DOHH2 (cell line): ENCODE results near the gene HS6ST1.

Experiments used
- EZH2phosphoT487 ChIP-seq: fragments of 200-600 bp; sonication (generic); IDR thresholded peaks from 2 replicates; pipeline ENCODE4 v1.6.1; 2017; ENCODE audit warnings: borderline replicate concordance, mild to moderate bottlenecking, antibody characterized with exemption, low read length, moderate library complexity, mixed read lengths
- TF ChIP-seq, protein P1 (sequence below): fragments of 200-600 bp; sonication (generic); IDR thresholded peaks from one replicate; pipeline ENCODE4 v1.5.1; 2014; ENCODE audit warnings: antibody characterized with exemption, mild to moderate bottlenecking, low read depth, low read length; ENCODE audit not compliant: poor library complexity, severe bottlenecking

DNA sequence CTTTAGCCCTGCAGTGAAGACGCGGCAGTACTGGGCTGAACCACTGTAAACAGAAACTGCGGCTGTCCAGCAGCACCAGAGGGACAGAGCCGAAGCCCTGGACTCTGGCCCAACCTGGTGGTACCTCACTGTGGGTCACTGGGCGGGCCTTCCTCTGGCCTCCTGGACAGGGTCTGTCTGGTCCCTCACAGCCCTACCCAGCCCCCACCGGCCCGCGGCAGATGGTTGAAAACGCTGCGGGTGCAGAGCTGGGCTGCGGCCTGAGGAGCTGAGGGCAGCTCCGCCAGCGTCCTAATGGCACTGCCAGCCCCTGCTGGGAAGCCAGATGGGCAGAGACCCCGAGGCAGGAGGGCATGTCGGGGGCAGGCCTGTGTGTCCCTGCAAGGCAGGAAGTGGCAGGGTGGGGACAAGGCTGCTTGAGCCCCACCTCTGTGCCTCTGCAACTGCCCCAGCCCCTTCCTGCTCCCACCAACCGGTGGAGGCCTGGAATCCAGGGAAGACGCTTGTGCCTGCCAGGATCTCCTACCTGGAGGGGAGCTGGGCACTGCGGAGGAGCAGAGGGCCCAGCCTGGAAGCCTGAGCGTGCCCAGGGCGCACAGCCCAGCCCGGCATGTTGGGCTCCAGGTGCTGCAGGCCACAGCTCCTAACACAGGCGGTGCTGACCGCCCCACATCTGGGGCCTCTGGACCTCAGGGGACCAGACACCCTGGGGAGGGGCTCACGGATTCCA is 36.3 kb downstream of the HS6ST1 start:
- TF ChIP-seq, protein P1, sequence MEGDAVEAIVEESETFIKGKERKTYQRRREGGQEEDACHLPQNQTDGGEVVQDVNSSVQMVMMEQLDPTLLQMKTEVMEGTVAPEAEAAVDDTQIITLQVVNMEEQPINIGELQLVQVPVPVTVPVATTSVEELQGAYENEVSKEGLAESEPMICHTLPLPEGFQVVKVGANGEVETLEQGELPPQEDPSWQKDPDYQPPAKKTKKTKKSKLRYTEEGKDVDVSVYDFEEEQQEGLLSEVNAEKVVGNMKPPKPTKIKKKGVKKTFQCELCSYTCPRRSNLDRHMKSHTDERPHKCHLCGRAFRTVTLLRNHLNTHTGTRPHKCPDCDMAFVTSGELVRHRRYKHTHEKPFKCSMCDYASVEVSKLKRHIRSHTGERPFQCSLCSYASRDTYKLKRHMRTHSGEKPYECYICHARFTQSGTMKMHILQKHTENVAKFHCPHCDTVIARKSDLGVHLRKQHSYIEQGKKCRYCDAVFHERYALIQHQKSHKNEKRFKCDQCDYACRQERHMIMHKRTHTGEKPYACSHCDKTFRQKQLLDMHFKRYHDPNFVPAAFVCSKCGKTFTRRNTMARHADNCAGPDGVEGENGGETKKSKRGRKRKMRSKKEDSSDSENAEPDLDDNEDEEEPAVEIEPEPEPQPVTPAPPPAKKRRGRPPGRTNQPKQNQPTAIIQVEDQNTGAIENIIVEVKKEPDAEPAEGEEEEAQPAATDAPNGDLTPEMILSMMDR = no peak
- no peak for TF ChIP-seq EZH2phosphoT487
